HG03196 (cell line): ENCODE measurements around the gene IMP4.

Experiments
- ATAC-seq: cut with Tn5 transposase; IDR thresholded peaks from one replicate; pipeline ENCODE4 v1.9.1; 2021; ENCODE audit not compliant: unreplicated experiment

The IMP4 gene

GRCh38 chr2:130355578-130356431 is 13.1 kb downstream of the IMP4 start, which contains the start of gene PTPN18:
PTPN18 (plus strand) TSS chr2:130356056; CDS start chr2:130356108, 52 bp downstream.
- peak; percentile 79 for ATAC-seq

- no peak for ATAC-seq
Measured at GRCh38 chr2:130357864-130358263, 15.2 kb downstream of the IMP4 start.

- no peak for ATAC-seq
Measured at GRCh38 chr2:130358420-130359350, 16.0 kb downstream of the IMP4 start.

- no peak for ATAC-seq
Measured at GRCh38 chr2:130359466-130359865, 16.8 kb downstream of the IMP4 start.

GRCh38 chr2:130363479-130363878 is 20.8 kb downstream of the IMP4 start:
- no peak for ATAC-seq

GRCh38 chr2:130365075-130365474 is 22.4 kb downstream of the IMP4 start:
- no peak for ATAC-seq

GRCh38 chr2:130365963-130366362 is 23.3 kb downstream of the IMP4 start:
- ATAC-seq, result no peak

- ATAC-seq, result no peak
Measured at GRCh38 chr2:130366720-130367119, 24.0 kb downstream of the IMP4 start.

- ATAC-seq, result no peak
Measured at GRCh38 chr2:130368786-130369185, 26.1 kb downstream of the IMP4 start.

- ATAC-seq, result no peak
Measured at GRCh38 chr2:130369311-130369964, 26.7 kb downstream of the IMP4 start.

GRCh38 chr2:130369965-130370341 is 27.3 kb downstream of the IMP4 start:
- no peak for ATAC-seq

- ATAC-seq, result no peak
Measured at GRCh38 chr2:130370490-130370889, 27.8 kb downstream of the IMP4 start.

- ATAC-seq, result peak; percentile 27
Measured at GRCh38 chr2:130371723-130372054, 29.0 kb downstream of the IMP4 start.

- peak; percentile 74 for ATAC-seq
Measured at GRCh38 chr2:130372055-130372832, 29.5 kb downstream of the IMP4 start.

- ATAC-seq, result no peak
Measured at GRCh38 chr2:130372833-130373807, 30.4 kb downstream of the IMP4 start.

GRCh38 chr2:130373808-130374365 is 31.2 kb downstream of the IMP4 start:
- ATAC-seq, result no peak

- ATAC-seq, result no peak
Measured at GRCh38 chr2:130374587-130375290, 32.0 kb downstream of the IMP4 start.
